DOHH2 (cell line): Measurements from ENCODE around the gene ZNF787.

Experiments
- H3F3A ChIP-seq: fragments of 200-600 bp; sonication (generic), shearing (Covaris generic); 2 replicates; pipeline ENCODE4 v1.6.0; 2016; ENCODE audit warnings: antibody characterized with exemption, mild to moderate bottlenecking; ENCODE audit not compliant: control insufficient read depth, insufficient read depth
- H3K27ac ChIP-seq: fragments of 200-600 bp; sonication (generic); 2 replicates; pipeline ENCODE4 v1.5.1; 2014; ENCODE audit warnings: low read depth, mild to moderate bottlenecking, low read length, moderate library complexity
- H3K27me3 ChIP-seq: fragments of 200-600 bp; sonication (generic); 2 replicates; pipeline ENCODE4 v1.6.1; 2014; ENCODE audit warnings: mild to moderate bottlenecking, low read length, mixed read lengths; ENCODE audit not compliant: control insufficient read depth
- H3K36me3 ChIP-seq: fragments of 200-600 bp; sonication (generic); 2 replicates; pipeline ENCODE4 v1.6.1; 2014; ENCODE audit warnings: mild to moderate bottlenecking, low read length, moderate library complexity, mixed read lengths; ENCODE audit not compliant: control insufficient read depth
- H3K4me1 ChIP-seq: fragments of 200-600 bp; sonication (generic); 2 replicates; pipeline ENCODE4 v1.6.1; 2014; ENCODE audit warnings: mild to moderate bottlenecking, low read length, mixed read lengths; ENCODE audit not compliant: control insufficient read depth
- H3K4me2 ChIP-seq: fragments of 200-600 bp; sonication (generic); 2 replicates; pipeline ENCODE4 v1.6.0; 2014; ENCODE audit warnings: mild to moderate bottlenecking, low read length, moderate library complexity
- H3K4me3 ChIP-seq: fragments of 200-600 bp; sonication (generic); 2 replicates; pipeline ENCODE4 v1.5.1; 2014; ENCODE audit warnings: mild to moderate bottlenecking, low read length, mixed read lengths
- H3K79me2 ChIP-seq: fragments of 200-600 bp; sonication (generic); 2 replicates; pipeline ENCODE4 v1.6.1; 2014; ENCODE audit warnings: mild to moderate bottlenecking, low read length, mixed read lengths; ENCODE audit not compliant: control insufficient read depth
- H3K9me2 ChIP-seq: fragments of 200-600 bp; sonication (generic); replicated peaks from 2 replicates; pipeline ENCODE4 v1.6.1; 2014; ENCODE audit warnings: mild to moderate bottlenecking, low read length, mixed read lengths; ENCODE audit not compliant: control insufficient read depth
- H3K9me3 ChIP-seq: fragments of 200-600 bp; sonication (generic); 2 replicates; pipeline ENCODE4 v1.6.1; 2014; ENCODE audit warnings: antibody characterized with exemption, low read length, mixed read lengths; ENCODE audit not compliant: control insufficient read depth, insufficient read depth
- H4K20me1 ChIP-seq: fragments of 200-600 bp; sonication (generic); 2 replicates; pipeline ENCODE4 v1.6.0; 2014; ENCODE audit warnings: low read depth, mild to moderate bottlenecking, antibody characterized with exemption, low read length, moderate library complexity; ENCODE audit not compliant: control insufficient read depth, insufficient read depth
- EZH2phosphoT487 ChIP-seq: fragments of 200-600 bp; sonication (generic); IDR thresholded peaks from 2 replicates; pipeline ENCODE4 v1.6.1; 2017; ENCODE audit warnings: borderline replicate concordance, mild to moderate bottlenecking, antibody characterized with exemption, low read length, moderate library complexity, mixed read lengths
- TF ChIP-seq, protein P1 (sequence below): fragments of 200-600 bp; sonication (generic); IDR thresholded peaks from one replicate; pipeline ENCODE4 v1.5.1; 2014; ENCODE audit warnings: antibody characterized with exemption, mild to moderate bottlenecking, low read depth, low read length; ENCODE audit not compliant: poor library complexity, severe bottlenecking

Gene ZNF787

DNA sequence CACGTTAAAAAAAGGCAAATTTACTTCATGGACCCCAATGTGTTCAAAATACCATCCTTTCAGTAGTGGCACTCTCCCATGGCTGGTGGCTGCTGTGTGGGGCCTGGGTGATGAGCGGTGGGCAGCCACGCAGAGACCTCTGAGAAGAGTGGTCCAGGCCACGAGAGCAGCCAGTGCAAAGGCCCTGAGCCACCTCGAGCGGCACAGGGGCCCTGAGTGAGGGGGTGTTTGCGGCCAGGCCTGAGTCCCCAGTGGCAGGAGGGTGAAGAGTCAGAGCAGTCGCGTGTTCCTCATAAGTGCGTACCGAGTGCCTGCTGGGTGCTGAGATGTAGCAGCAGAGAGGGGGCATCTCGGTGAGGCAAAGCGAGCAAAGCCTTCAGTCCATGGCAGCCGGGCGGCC lies 27.0 kb upstream of the ZNF787 start:
- Histone ChIP-seq H3K4me2 (no peak overlapping the region), H3K27ac (no peak overlapping the region), H3F3A (no peaks in the 10 kb centered on the region), H4K20me1 (no peaks in the 10 kb centered on the region), H3K9me3 (no peaks in the 10 kb centered on the region), H3K27me3 (no peaks in the 10 kb centered on the region), H3K4me1 (no peaks in the 10 kb centered on the region), H3K36me3 (peaks cover 24% of the 10 kb centered on the region), H3K4me3 (no peak overlapping the region), H3K9me2 (no peaks in the 10 kb centered on the region), H3K79me2 (peaks cover 46% of the 10 kb centered on the region)
- TF ChIP-seq, protein P1, sequence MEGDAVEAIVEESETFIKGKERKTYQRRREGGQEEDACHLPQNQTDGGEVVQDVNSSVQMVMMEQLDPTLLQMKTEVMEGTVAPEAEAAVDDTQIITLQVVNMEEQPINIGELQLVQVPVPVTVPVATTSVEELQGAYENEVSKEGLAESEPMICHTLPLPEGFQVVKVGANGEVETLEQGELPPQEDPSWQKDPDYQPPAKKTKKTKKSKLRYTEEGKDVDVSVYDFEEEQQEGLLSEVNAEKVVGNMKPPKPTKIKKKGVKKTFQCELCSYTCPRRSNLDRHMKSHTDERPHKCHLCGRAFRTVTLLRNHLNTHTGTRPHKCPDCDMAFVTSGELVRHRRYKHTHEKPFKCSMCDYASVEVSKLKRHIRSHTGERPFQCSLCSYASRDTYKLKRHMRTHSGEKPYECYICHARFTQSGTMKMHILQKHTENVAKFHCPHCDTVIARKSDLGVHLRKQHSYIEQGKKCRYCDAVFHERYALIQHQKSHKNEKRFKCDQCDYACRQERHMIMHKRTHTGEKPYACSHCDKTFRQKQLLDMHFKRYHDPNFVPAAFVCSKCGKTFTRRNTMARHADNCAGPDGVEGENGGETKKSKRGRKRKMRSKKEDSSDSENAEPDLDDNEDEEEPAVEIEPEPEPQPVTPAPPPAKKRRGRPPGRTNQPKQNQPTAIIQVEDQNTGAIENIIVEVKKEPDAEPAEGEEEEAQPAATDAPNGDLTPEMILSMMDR: no peak
- TF ChIP-seq EZH2phosphoT487: no peak

DNA sequence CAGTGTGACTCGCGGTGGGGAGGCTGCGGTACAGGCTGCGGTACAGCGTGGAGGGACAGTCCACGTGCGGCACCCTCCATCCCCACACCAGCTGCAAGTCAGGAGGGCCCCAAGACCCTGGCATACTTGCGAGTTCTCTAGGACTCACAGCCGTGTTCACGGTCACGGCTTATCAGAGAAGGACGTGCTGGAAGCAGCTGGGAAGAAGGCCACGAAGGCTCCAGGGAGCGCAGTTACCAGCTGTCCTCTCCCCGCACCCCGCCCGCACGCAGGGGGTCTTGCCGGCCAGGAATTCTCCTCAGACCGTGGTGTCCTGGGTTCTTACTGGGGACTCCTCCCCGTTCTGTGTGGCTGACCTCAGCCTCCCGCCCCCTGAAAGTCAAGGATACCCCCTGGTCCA lies 26.2 kb upstream of the ZNF787 start:
- Histone ChIP-seq H3K36me3 (peaks cover 24% of the 10 kb centered on the region), H3F3A (no peaks in the 10 kb centered on the region), H3K27ac (no peak overlapping the region), H4K20me1 (no peaks in the 10 kb centered on the region), H3K9me3 (no peaks in the 10 kb centered on the region), H3K4me1 (peaks cover 4% of the 10 kb centered on the region), H3K27me3 (no peaks in the 10 kb centered on the region), H3K9me2 (no peaks in the 10 kb centered on the region), H3K4me2 (no peak overlapping the region), H3K79me2 (peaks cover 48% of the 10 kb centered on the region), H3K4me3 (no peak overlapping the region)
- TF ChIP-seq, protein P1: no peak
- no peak for TF ChIP-seq EZH2phosphoT487

DNA sequence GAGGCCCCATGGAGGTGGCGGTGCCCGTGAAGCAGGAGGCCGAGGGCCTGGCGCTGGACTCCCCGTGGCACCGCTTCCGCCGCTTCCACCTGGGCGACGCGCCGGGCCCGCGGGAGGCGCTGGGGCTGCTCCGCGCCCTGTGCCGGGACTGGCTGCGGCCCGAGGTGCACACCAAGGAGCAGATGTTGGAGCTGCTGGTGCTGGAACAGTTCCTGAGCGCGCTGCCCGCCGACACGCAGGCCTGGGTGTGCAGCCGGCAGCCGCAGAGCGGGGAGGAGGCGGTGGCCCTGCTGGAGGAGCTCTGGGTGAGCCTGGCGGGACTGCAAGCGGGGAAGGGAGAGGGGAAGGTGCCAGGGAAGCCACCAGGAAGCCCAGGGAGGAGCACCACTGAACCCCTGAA lies 25.8 kb upstream of the ZNF787 start:
- no peaks in the 10 kb centered on the region for H3K27me3 ChIP-seq
- H3K4me3 ChIP-seq: no peak overlapping the region
- no peaks in the 10 kb centered on the region for H3K9me3 ChIP-seq
- no peak for TF ChIP-seq EZH2phosphoT487
- TF ChIP-seq, protein P1: no peak
- no peaks in the 10 kb centered on the region for H4K20me1 ChIP-seq
- H3F3A ChIP-seq: no peaks in the 10 kb centered on the region
- peaks cover 51% of the 10 kb centered on the region for H3K79me2 ChIP-seq
- H3K4me1 ChIP-seq: peaks cover 8% of the 10 kb centered on the region
- H3K4me2 ChIP-seq: no peak overlapping the region
- no peaks in the 10 kb centered on the region for H3K9me2 ChIP-seq
- no peak overlapping the region for H3K27ac ChIP-seq
- peaks cover 24% of the 10 kb centered on the region for H3K36me3 ChIP-seq

DNA sequence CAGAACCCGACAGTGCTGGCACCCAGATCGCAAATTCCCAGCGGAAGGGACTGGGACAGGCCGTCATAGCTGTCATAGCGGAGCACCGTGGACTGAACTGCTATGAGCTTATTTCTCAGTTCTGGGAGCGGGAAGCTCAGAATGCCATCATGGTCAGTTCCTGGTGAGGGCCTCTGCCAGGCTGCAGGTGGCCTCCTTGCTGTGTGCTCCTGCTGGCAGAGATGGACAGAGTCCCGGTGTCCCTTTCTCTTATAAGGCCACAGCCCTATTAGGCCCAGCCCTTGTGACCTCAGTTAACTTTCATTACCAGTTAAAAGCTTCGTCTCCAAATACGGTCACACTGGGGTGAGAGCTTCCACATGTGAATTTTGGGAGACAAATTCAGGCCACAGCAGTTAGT lies 24.6 kb upstream of the ZNF787 start:
- Histone ChIP-seq H3K4me3 (no peak overlapping the region), H3K27ac (no peak overlapping the region), H3K9me2 (no peaks in the 10 kb centered on the region), H3K36me3 (peaks cover 24% of the 10 kb centered on the region), H3K9me3 (no peaks in the 10 kb centered on the region), H3K79me2 (peaks cover 51% of the 10 kb centered on the region), H4K20me1 (no peaks in the 10 kb centered on the region), H3K27me3 (no peaks in the 10 kb centered on the region), H3K4me1 (peaks cover 11% of the 10 kb centered on the region), H3F3A (no peaks in the 10 kb centered on the region), H3K4me2 (no peak overlapping the region)
- TF ChIP-seq EZH2phosphoT487: no peak
- TF ChIP-seq, protein P1: no peak
